Thymus (tissue), 11 donors: Measurements from ENCODE around the gene RNU7-1. TPM values are rescaled to one million over a fixed set of nuclear protein-coding genes. Genes with fewer than 3 reads are reported as not detected.

Experiments
- DNase-seq, 9 donors: peaks; one replicate each; pipeline ENCODE4 v3.0.0-alpha.2; 2013; ENCODE audit warnings: low spot score in 9 of 9, low read depth in 6 of 9, missing footprints in 1 of 9
- H3K27ac ChIP-seq, 2 donors: one replicate each; pipeline ENCODE4 v1.5.1; 2013; ENCODE audit warnings: control low read depth in 1 of 2, low read depth in 1 of 2, low read length in 1 of 2, mild to moderate bottlenecking in 1 of 2, moderate library complexity in 1 of 2
- H3K27me3 ChIP-seq, 2 donors: one replicate each; pipeline ENCODE4 v1.5.1; 2013; ENCODE audit warnings: low read length in 1 of 2; ENCODE audit not compliant: control insufficient read depth in 2 of 2, insufficient read depth in 1 of 2
- H3K36me3 ChIP-seq, 2 donors: one replicate each; pipeline ENCODE4 v1.5.1; 2013; ENCODE audit warnings: low read length in 1 of 2, mild to moderate bottlenecking in 1 of 2, moderate library complexity in 1 of 2; ENCODE audit not compliant: control insufficient read depth in 2 of 2, insufficient read depth in 2 of 2
- H3K4me1 ChIP-seq, 2 donors: one replicate each; pipeline ENCODE4 v1.5.1; 2013; ENCODE audit warnings: low read length in 2 of 2; ENCODE audit not compliant: control insufficient read depth in 2 of 2, insufficient read depth in 2 of 2
- H3K4me3 ChIP-seq, 2 donors: one replicate each; pipeline ENCODE4 v1.5.1; 2013; ENCODE audit warnings: low read length in 2 of 2, control low read depth in 1 of 2, mild to moderate bottlenecking in 1 of 2
- H3K9me3 ChIP-seq, 2 donors: one replicate each; pipeline ENCODE4 v1.5.1; 2013; ENCODE audit warnings: low read length in 1 of 2, mild to moderate bottlenecking in 1 of 2; ENCODE audit not compliant: control insufficient read depth in 2 of 2, insufficient read depth in 1 of 2
- WGBS: extraction: QIAGEN DNeasy Blood & Tissue Kit; methylation state at CpG from one replicate; pipeline ENCODE4 v1.1.7; 2013; 5-methylcytosine and 5-hydroxymethylcytosine counted together
- polyA plus RNA-seq: library from polyadenylated mRNA; stranded (reverse); fragments of 200-250 nt; gene quantifications from one replicate; pipeline ENCODE4 v1.2.3, GENCODE V29; 2013
- total RNA-seq: library from RNA; stranded (reverse); fragments of 120-200 nt; gene quantifications from one replicate; pipeline ENCODE4 v1.2.4, GENCODE V29; 2013
- donor health status: healthy.

Gene RNU7-1
- total and polyA plus RNA-seq, 2 donors: not detected

DNA sequence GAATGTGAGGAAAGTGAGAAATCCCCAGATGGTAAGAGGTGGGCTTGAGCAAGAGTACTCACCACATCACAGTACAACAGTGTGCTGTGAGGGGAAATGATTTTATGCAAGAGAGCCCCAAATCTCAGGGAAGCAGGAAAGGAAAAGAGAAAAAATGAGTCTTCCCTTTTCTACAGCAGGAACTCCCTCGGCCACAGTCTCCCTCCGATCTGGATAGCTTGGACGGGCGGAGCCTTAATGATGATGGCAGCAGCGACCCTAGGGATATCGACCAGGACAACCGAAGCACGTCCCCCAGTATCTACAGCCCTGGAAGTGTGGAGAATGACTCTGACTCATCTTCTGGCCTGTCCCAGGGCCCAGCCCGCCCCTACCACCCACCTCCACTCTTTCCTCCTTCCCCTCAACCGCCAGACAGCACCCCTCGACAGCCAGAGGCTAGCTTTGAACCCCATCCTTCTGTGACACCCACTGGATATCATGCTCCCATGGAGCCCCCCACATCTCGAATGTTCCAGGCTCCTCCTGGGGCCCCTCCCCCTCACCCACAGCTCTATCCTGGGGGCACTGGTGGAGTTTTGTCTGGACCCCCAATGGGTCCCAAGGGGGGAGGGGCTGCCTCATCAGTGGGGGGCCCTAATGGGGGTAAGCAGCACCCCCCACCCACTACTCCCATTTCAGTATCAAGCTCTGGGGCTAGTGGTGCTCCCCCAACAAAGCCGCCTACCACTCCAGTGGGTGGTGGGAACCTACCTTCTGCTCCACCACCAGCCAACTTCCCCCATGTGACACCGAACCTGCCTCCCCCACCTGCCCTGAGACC lies 8.0 kb upstream of the RNU7-1 start:
- no peaks in the 10 kb centered on the region for H3K9me3 ChIP-seq
- H3K36me3 ChIP-seq: peaks cover 5 to 24% of the 10 kb centered on the region in 2 donors
- H3K4me3 ChIP-seq: no peak overlapping the region
- peak overlapping the region; percentile 25 to 99 for H3K27ac ChIP-seq
- H3K4me1 ChIP-seq: peaks cover 22 to 59% of the 10 kb centered on the region in 2 donors
- no peak for DNase-seq
- H3K27me3 ChIP-seq: no peaks in the 10 kb centered on the region
- WGBS: 96% methylated on average over 14 of the region's 14 CpGs

DNA sequence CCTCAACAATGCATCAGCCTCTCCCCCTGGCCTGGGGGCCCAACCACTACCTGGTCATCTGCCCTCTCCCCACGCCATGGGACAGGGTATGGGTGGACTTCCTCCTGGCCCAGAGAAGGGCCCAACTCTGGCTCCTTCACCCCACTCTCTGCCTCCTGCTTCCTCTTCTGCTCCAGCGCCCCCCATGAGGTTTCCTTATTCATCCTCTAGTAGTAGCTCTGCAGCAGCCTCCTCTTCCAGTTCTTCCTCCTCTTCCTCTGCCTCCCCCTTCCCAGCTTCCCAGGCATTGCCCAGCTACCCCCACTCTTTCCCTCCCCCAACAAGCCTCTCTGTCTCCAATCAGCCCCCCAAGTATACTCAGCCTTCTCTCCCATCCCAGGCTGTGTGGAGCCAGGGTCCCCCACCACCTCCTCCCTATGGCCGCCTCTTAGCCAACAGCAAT lies 7.4 kb upstream of the RNU7-1 start:
- DNase-seq: no peak
- H3K4me1 ChIP-seq: peaks cover 22 to 59% of the 10 kb centered on the region in 2 donors

DNA sequence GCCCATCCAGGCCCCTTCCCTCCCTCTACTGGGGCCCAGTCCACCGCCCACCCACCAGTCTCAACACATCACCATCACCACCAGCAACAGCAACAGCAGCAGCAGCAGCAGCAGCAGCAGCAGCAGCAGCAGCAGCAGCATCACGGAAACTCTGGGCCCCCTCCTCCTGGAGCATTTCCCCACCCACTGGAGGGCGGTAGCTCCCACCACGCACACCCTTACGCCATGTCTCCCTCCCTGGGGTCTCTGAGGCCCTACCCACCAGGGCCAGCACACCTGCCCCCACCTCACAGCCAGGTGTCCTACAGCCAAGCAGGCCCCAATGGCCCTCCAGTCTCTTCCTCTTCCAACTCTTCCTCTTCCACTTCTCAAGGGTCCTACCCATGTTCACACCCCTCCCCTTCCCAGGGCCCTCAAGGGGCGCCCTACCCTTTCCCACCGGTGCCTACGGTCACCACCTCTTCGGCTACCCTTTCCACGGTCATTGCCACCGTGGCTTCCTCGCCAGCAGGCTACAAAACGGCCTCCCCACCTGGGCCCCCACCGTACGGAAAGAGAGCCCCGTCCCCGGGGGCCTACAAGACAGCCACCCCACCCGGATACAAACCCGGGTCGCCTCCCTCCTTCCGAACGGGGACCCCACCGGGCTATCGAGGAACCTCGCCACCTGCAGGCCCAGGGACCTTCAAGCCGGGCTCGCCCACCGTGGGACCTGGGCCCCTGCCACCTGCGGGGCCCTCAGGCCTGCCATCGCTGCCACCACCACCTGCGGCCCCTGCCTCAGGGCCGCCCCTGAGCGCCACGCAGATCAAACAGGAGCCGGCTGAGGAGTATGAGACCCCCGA lies 6.8 kb upstream of the RNU7-1 start:
- Histone ChIP-seq H3K27me3 (no peaks in the 10 kb centered on the region), H3K4me3 (peak overlapping the region; percentile 59 to 79), H3K27ac (peak overlapping the region; percentile 98 to 99), H3K36me3 (peaks cover 9 to 27% of the 10 kb centered on the region in 2 donors), H3K9me3 (no peaks in the 10 kb centered on the region), H3K4me1 (peaks cover 22 to 59% of the 10 kb centered on the region in 2 donors)
- WGBS: 6% methylated on average over 36 of the region's 36 CpGs
- DNase-seq: peak in 4 of 9 donors; percentile 77 to 90 (median 82)

More for the DNA sequence above, 7.4 kb upstream of the RNU7-1 start:
- H3K36me3 ChIP-seq: peaks cover 6 to 24% of the 10 kb centered on the region in 2 donors
- no peaks in the 10 kb centered on the region for H3K9me3 ChIP-seq
- WGBS: 94% methylated on average over 3 of the region's 3 CpGs
- H3K27ac ChIP-seq: peak overlapping the region; percentile 25 to 99
- H3K27me3 ChIP-seq: no peaks in the 10 kb centered on the region
- peak overlapping the region in 1 of 2 donors; percentile 59 for H3K4me3 ChIP-seq

DNA sequence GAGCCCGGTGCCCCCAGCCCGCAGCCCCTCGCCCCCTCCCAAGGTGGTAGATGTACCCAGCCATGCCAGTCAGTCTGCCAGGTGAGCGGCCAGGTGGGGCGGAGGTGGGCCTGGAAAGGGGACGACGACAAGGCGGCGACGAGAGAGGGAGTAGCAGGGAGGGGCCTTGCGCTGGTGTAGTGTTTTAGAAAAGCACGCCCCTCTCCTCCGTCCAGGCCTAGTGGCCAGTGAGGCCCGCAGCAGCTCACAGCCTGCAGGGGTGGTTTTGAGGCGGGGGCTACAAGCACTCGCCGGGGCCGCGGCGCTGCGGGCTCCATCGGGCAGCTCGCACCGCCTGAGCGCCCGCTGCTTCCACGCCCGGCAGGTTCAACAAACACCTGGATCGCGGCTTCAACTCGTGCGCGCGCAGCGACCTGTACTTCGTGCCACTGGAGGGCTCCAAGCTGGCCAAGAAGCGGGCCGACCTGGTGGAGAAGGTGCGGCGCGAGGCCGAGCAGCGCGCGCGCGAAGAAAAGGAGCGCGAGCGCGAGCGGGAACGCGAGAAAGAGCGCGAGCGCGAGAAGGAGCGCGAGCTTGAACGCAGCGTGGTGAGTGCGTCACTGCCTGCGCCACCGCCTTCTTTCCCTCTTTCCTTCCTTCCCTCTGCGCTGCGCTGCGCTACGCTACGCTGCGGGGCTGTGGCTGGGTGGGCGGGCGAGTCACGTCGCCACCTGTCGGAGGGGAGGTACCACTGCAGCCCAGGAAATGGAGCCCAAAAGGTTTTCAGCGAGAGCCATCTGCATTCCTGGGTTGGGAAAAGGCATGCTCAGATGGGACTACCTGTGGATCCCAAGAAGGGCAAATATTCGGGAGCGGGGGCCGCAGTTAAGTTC lies 5.9 kb upstream of the RNU7-1 start:
- DNase-seq: peak; percentile 91 to 98 (median 94)
- Histone ChIP-seq H3K27me3 (no peaks in the 10 kb centered on the region), H3K27ac (peak overlapping the region; percentile 98 to 99), H3K4me3 (peak overlapping the region; percentile 59 to 79), H3K9me3 (no peaks in the 10 kb centered on the region), H3K36me3 (peaks cover 9 to 27% of the 10 kb centered on the region in 2 donors), H3K4me1 (peaks cover 15 to 59% of the 10 kb centered on the region in 2 donors)
- under 1% methylated on average over 80 of the region's 80 CpGs for WGBS

DNA sequence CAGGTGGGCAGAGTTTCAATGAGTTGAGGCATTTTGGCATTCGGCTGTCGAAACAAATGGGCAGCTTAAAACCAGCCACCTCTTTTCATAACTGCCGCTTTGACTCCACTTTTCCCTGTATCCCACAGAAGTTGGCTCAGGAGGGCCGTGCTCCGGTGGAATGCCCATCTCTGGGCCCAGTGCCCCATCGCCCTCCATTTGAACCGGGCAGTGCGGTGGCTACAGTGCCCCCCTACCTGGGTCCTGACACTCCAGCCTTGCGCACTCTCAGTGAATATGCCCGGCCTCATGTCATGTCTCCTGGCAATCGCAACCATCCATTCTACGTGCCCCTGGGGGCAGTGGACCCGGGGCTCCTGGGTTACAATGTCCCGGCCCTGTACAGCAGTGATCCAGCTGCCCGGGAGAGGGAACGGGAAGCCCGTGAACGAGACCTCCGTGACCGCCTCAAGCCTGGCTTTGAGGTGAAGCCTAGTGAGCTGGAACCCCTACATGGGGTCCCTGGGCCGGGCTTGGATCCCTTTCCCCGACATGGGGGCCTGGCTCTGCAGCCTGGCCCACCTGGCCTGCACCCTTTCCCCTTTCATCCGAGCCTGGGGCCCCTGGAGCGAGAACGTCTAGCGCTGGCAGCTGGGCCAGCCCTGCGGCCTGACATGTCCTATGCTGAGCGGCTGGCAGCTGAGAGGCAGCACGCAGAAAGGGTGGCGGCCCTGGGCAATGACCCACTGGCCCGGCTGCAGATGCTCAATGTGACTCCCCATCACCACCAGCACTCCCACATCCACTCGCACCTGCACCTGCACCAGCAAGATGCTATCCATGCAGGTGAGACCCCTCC lies 5.0 kb upstream of the RNU7-1 start:
- no peaks in the 10 kb centered on the region for H3K9me3 ChIP-seq
- DNase-seq: no peak
- H3K27me3 ChIP-seq: no peaks in the 10 kb centered on the region
- H3K36me3 ChIP-seq: peaks cover 9 to 26% of the 10 kb centered on the region in 2 donors
- peaks cover 17 to 58% of the 10 kb centered on the region in 2 donors for H3K4me1 ChIP-seq
- 90% methylated on average over 32 of the region's 32 CpGs for WGBS
- peak overlapping the region; percentile 80 to 99 for H3K27ac ChIP-seq
- peak overlapping the region; percentile 59 to 79 for H3K4me3 ChIP-seq

DNA sequence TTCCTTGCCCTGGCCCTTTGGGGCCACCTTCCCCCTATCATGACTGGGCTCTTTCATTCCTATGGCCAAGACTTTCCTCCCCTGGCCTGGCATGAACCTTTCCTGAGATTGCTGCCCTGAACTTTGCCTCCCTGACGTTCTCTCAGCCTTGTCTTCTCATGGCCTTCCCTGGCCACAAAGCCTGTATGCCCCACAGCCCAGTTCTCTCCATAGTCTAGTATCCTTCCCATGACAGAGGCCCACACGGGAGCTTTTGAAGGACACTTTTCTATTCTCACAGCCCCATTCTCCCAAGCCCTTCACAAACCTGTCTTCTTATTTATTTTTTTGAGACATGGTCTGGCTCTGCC lies 4.5 kb upstream of the RNU7-1 start:
- 96% methylated on average over 2 of the region's 2 CpGs for WGBS
- H3K4me1 ChIP-seq: peaks cover 17 to 56% of the 10 kb centered on the region in 2 donors

DNA sequence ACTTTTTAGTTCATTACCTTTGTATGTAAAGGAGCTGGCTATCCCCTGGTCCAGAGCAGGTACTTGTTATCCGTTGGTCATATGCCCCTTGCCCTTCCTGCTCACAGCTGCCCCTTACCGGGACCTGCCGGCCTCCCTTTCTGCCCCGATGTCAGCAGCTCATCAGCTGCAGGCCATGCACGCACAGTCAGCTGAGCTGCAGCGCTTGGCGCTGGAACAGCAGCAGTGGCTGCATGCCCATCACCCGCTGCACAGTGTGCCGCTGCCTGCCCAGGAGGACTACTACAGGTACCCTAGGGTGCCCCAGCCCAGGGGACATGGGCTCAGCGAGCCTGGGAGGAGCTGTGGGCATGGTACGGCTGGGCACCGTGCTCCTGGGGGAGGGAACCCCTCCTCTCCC lies 2.3 kb upstream of the RNU7-1 start:
- no peak for DNase-seq
- Histone ChIP-seq H3K4me3 (no peak overlapping the region), H3K9me3 (peaks cover 0 to 4% of the 10 kb centered on the region in 2 donors), H3K27me3 (no peaks in the 10 kb centered on the region), H3K27ac (peak overlapping the region in 1 of 2 donors; percentile 15), H3K4me1 (peaks cover 28 to 56% of the 10 kb centered on the region in 2 donors), H3K36me3 (peaks cover 13 to 16% of the 10 kb centered on the region in 2 donors)
- 96% methylated on average over 12 of the region's 12 CpGs for WGBS

More for the DNA sequence above, 4.5 kb upstream of the RNU7-1 start:
- Histone ChIP-seq H3K27ac (no peak overlapping the region), H3K27me3 (no peaks in the 10 kb centered on the region), H3K4me3 (no peak overlapping the region), H3K36me3 (peaks cover 12 to 20% of the 10 kb centered on the region in 2 donors), H3K9me3 (peaks cover 0 to 4% of the 10 kb centered on the region in 2 donors)
- DNase-seq: no peak

DNA sequence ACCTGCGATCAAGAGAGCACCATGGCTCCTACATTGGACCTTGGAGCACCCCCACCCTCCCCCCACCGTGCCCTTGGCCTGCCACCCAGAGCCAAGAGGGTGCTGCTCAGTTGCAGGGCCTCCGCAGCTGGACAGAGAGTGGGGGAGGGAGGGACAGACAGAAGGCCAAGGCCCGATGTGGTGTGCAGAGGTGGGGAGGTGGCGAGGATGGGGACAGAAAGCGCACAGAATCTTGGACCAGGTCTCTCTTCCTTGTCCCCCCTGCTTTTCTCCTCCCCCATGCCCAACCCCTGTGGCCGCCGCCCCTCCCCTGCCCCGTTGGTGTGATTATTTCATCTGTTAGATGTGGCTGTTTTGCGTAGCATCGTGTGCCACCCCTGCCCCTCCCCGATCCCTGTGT lies 1.8 kb upstream of the RNU7-1 start:
- WGBS: 93% methylated on average over 12 of the region's 12 CpGs
- Histone ChIP-seq H3K4me3 (no peak overlapping the region), H3K9me3 (peaks cover 0 to 4% of the 10 kb centered on the region in 2 donors), H3K36me3 (peaks cover 13 to 16% of the 10 kb centered on the region in 2 donors), H3K27me3 (no peaks in the 10 kb centered on the region), H3K4me1 (peaks cover 30 to 56% of the 10 kb centered on the region in 2 donors), H3K27ac (no peak overlapping the region)
- DNase-seq: no peak
